DOHH2 (cell line): ENCODE data around the gene MAP3K5.

Source experiments
- H3F3A ChIP-seq: fragments of 200-600 bp; sonication (generic), shearing (Covaris generic); 2 replicates; pipeline ENCODE4 v1.6.0; 2016; ENCODE audit warnings: antibody characterized with exemption, mild to moderate bottlenecking; ENCODE audit not compliant: control insufficient read depth, insufficient read depth
- H3K27ac ChIP-seq: fragments of 200-600 bp; sonication (generic); 2 replicates; pipeline ENCODE4 v1.5.1; 2014; ENCODE audit warnings: low read depth, mild to moderate bottlenecking, low read length, moderate library complexity
- H3K27me3 ChIP-seq: fragments of 200-600 bp; sonication (generic); 2 replicates; pipeline ENCODE4 v1.6.1; 2014; ENCODE audit warnings: mild to moderate bottlenecking, low read length, mixed read lengths; ENCODE audit not compliant: control insufficient read depth
- H3K36me3 ChIP-seq: fragments of 200-600 bp; sonication (generic); 2 replicates; pipeline ENCODE4 v1.6.1; 2014; ENCODE audit warnings: mild to moderate bottlenecking, low read length, moderate library complexity, mixed read lengths; ENCODE audit not compliant: control insufficient read depth
- H3K4me1 ChIP-seq: fragments of 200-600 bp; sonication (generic); 2 replicates; pipeline ENCODE4 v1.6.1; 2014; ENCODE audit warnings: mild to moderate bottlenecking, low read length, mixed read lengths; ENCODE audit not compliant: control insufficient read depth
- H3K4me2 ChIP-seq: fragments of 200-600 bp; sonication (generic); 2 replicates; pipeline ENCODE4 v1.6.0; 2014; ENCODE audit warnings: mild to moderate bottlenecking, low read length, moderate library complexity
- H3K4me3 ChIP-seq: fragments of 200-600 bp; sonication (generic); 2 replicates; pipeline ENCODE4 v1.5.1; 2014; ENCODE audit warnings: mild to moderate bottlenecking, low read length, mixed read lengths
- H3K79me2 ChIP-seq: fragments of 200-600 bp; sonication (generic); 2 replicates; pipeline ENCODE4 v1.6.1; 2014; ENCODE audit warnings: mild to moderate bottlenecking, low read length, mixed read lengths; ENCODE audit not compliant: control insufficient read depth
- H3K9me2 ChIP-seq: fragments of 200-600 bp; sonication (generic); replicated peaks from 2 replicates; pipeline ENCODE4 v1.6.1; 2014; ENCODE audit warnings: mild to moderate bottlenecking, low read length, mixed read lengths; ENCODE audit not compliant: control insufficient read depth
- H3K9me3 ChIP-seq: fragments of 200-600 bp; sonication (generic); 2 replicates; pipeline ENCODE4 v1.6.1; 2014; ENCODE audit warnings: antibody characterized with exemption, low read length, mixed read lengths; ENCODE audit not compliant: control insufficient read depth, insufficient read depth
- H4K20me1 ChIP-seq: fragments of 200-600 bp; sonication (generic); 2 replicates; pipeline ENCODE4 v1.6.0; 2014; ENCODE audit warnings: low read depth, mild to moderate bottlenecking, antibody characterized with exemption, low read length, moderate library complexity; ENCODE audit not compliant: control insufficient read depth, insufficient read depth
- CTCF ChIP-seq: fragments of 200-600 bp; sonication (generic); IDR thresholded peaks from one replicate; pipeline ENCODE4 v1.5.1; 2014; ENCODE audit warnings: antibody characterized with exemption, mild to moderate bottlenecking, low read depth, low read length; ENCODE audit not compliant: poor library complexity, severe bottlenecking
- EZH2phosphoT487 ChIP-seq: fragments of 200-600 bp; sonication (generic); IDR thresholded peaks from 2 replicates; pipeline ENCODE4 v1.6.1; 2017; ENCODE audit warnings: borderline replicate concordance, mild to moderate bottlenecking, antibody characterized with exemption, low read length, moderate library complexity, mixed read lengths

MAP3K5 gene

GRCh38 chr6:136669299-136669699, 123.0 kb downstream of the MAP3K5 start:
- H3K79me2 ChIP-seq: no peaks in the 10 kb centered on the region
- H3K9me2 ChIP-seq: no peaks in the 10 kb centered on the region
- H3K4me3 ChIP-seq: no peak overlapping the region
- no peaks in the 10 kb centered on the region for H3F3A ChIP-seq
- H3K36me3 ChIP-seq: no peaks in the 10 kb centered on the region
- H3K9me3 ChIP-seq: no peaks in the 10 kb centered on the region
- no peak overlapping the region for H3K4me2 ChIP-seq
- H4K20me1 ChIP-seq: no peaks in the 10 kb centered on the region
- no peaks in the 10 kb centered on the region for H3K4me1 ChIP-seq
- TF ChIP-seq EZH2phosphoT487 (no peak), CTCF (no peak)
- H3K27ac ChIP-seq: no peak overlapping the region
- H3K27me3 ChIP-seq: no peaks in the 10 kb centered on the region

- no peak overlapping the region for H3K4me2 ChIP-seq
- no peak overlapping the region for H3K4me3 ChIP-seq
- H3K27ac ChIP-seq: no peak overlapping the region
- no peaks in the 10 kb centered on the region for H3K36me3 ChIP-seq
- H3K79me2 ChIP-seq: no peaks in the 10 kb centered on the region
- no peaks in the 10 kb centered on the region for H3K4me1 ChIP-seq
- H3K9me3 ChIP-seq: no peaks in the 10 kb centered on the region
- no peaks in the 10 kb centered on the region for H3F3A ChIP-seq
- no peak for TF ChIP-seq EZH2phosphoT487
- no peak for TF ChIP-seq CTCF
- no peaks in the 10 kb centered on the region for H3K9me2 ChIP-seq
- H4K20me1 ChIP-seq: no peaks in the 10 kb centered on the region
- no peaks in the 10 kb centered on the region for H3K27me3 ChIP-seq
These were observed 123.7 kb downstream of the MAP3K5 start for GRCh38 chr6:136668571-136668970.

GRCh38 chr6:136666041-136666440, 126.2 kb downstream of the MAP3K5 start:
- Histone ChIP-seq H3K27ac (no peak overlapping the region), H3K4me2 (no peak overlapping the region), H3K9me2 (no peaks in the 10 kb centered on the region), H3F3A (no peaks in the 10 kb centered on the region), H3K79me2 (no peaks in the 10 kb centered on the region), H4K20me1 (no peaks in the 10 kb centered on the region), H3K27me3 (no peaks in the 10 kb centered on the region), H3K36me3 (no peaks in the 10 kb centered on the region), H3K4me3 (no peak overlapping the region), H3K9me3 (no peaks in the 10 kb centered on the region), H3K4me1 (no peaks in the 10 kb centered on the region)
- TF ChIP-seq CTCF (no peak), EZH2phosphoT487 (no peak)
